HG02763 (cell line): ENCODE data around the gene SMARCD1.
"Not testable (repeated sequence)": the region's sequence is repeated elsewhere in the genome, so short reads cannot be mapped to it uniquely, and the experiment has no call there.

Experiments
- ATAC-seq: cut with Tn5 transposase; IDR thresholded peaks from one replicate; pipeline ENCODE4 v1.9.1; 2021; ENCODE audit warnings: mild to moderate bottlenecking, moderate library complexity; ENCODE audit not compliant: unreplicated experiment

SMARCD1 gene

GRCh38 chr12:50123203-50123602, 38.1 kb downstream of the SMARCD1 start:
- no peak for ATAC-seq

- ATAC-seq = no peak
These were observed 42.4 kb downstream of the SMARCD1 start for GRCh38 chr12:50127546-50127945.

- ATAC-seq = no peak
These were observed 44.1 kb downstream of the SMARCD1 start for GRCh38 chr12:50129290-50129689.

- ATAC-seq = no peak
These were observed 47.5 kb downstream of the SMARCD1 start for GRCh38 chr12:50132505-50133135.

- ATAC-seq = no peak
These were observed 57.9 kb downstream of the SMARCD1 start for GRCh38 chr12:50142993-50143392.

- ATAC-seq = no peak
These were observed 60.3 kb downstream of the SMARCD1 start for GRCh38 chr12:50145439-50145838.

GRCh38 chr12:50147281-50147680, 62.1 kb downstream of the SMARCD1 start:
- no peak for ATAC-seq

- ATAC-seq = not testable (repeated sequence)
These were observed 62.9 kb downstream of the SMARCD1 start for GRCh38 chr12:50148011-50148410.

- no peak for ATAC-seq
These were observed 64.2 kb downstream of the SMARCD1 start for GRCh38 chr12:50149311-50149710.
